DMS79 (cell line): ENCODE data around the gene UCKL1.
A peak's percentile ranks its signal among the peaks of the same experiment; 100 is the strongest.
"Not testable (repeated sequence)": the region's sequence is repeated elsewhere in the genome, so short reads cannot be mapped to it uniquely, and the experiment has no call there.

ENCODE experiments used
- DNase-seq: peaks from one replicate; lab custom pipeline; 2025; lab: John Stamatoyannopoulos, UW

Gene UCKL1

DNA sequence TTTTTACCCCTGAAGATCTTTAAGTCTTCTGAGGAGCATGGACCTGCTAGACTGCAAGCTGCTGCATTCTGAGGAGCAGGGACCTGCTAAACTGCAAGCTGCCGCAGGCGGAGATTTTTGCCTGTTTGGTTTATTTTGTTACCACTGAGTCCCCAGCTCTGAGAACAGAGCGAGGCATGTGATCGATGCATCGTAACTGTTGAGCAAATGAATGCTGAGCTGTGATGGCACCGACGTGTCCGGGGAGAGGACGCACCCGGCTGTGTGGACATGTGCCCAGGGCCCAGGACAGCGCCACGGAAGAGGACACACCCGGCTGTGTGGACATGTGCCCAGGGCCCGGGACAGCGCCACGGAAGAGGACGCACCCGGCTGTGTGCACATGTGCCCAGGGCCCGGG is 37.1 kb downstream of the UCKL1 start:
- no peak for DNase-seq

DNA sequence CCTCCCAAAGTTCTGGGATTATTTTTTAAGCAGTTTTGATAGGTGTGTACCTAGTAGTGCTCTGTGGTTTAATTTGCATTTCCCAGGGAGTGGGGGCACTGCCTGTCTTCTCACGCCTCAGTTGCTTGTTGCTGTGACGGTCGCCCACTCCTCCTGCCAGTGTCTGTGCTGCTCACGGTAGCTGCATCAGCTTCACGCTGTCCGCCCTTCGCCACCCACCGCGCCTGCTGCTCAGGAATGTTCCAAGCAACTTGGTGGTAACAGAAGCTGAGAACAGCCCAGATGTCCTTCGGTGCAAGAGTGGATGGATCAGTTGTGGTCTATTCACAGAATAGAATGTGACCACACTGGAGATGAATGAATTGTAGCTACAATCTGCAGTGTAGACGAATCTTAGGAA is 38.4 kb downstream of the UCKL1 start:
- no peak for DNase-seq

DNA sequence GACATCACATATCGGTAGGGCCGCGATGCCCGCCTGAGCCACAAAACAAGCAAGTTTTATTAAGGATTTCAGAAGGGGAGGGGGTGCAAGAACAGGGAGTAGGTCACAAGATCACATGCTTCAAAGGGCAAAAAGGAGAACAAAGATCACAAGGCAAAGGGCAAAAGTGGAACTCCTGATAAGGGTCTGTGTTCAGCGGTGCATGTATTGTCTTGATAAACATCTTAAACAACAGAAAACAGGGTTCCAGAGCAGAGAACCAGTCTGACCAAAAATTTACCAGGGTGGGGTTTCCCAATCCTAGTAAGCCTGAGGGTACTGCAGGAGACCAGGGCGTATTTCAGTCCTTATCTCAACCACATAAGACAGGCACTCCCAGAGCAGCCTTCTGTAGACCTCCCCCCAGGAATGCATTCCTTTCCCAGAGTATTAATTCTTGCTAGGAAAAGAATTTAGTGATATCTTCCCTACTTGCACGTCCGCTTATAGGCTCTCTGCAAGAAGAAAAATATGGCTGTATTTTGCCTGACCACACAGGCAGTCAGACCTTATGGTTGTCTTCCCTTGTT is 39.8 kb downstream of the UCKL1 start:
- not testable (repeated sequence) for DNase-seq

DNA sequence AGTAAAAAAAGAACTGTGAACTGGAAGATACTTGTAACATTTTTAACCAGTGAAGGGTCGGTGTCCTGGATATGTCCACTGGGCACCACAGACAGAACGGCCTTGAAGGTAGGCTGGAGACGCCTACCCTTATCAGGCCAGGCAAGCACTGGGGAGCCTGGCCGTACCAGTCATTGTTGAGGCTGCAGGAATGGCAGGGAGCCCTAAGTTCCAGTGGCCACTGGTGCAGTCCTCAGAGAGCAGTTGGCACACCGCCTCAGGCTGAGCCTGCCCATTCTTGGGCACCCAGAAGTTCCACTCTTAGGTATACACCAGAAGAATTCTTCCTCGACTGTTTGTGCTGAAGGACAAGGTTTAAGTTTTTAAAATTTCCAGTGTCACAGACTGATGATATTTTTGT is 40.7 kb downstream of the UCKL1 start:
- DNase-seq: no peak

DNA sequence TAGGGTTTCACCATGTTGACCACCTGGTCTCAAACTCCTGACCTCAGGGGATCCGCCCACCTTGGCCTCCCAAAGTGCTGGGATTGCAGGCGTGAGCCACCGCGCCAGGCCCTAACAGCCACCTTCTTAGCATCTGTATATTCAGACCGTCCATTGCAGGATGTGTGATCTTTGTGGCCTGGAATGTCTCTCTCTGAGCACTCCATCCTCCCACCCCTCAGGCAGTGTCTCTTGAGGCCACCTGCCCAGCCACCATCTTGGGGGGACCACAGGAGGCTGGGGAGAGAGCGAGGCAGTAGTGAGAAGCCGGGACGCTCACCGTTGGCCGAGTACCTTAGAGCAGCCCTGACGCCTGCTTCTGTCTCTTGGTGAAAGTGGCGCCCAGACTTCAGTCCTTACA is 42.4 kb downstream of the UCKL1 start:
- DNase-seq: no peak

DNA sequence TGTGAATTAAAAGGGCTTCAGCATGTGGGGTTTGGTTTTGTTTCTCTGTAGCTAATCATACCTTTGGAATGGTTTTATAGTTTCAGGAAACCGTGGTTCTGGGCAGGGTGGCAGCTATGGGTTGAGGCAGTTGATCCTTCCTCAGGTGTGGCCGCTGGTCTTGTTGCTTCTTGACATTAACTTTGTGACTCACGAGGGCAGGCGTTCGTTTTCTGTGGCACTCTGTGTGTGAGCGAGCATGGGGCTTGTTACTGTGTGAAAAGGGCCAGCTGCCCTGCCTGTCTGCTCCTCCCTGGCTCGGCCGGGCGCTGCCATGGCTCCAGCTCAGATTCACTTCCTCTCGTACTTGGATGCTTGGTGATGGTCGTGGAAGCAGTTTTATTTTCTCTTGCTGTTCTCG is 45.0 kb downstream of the UCKL1 start:
- no peak for DNase-seq

DNA sequence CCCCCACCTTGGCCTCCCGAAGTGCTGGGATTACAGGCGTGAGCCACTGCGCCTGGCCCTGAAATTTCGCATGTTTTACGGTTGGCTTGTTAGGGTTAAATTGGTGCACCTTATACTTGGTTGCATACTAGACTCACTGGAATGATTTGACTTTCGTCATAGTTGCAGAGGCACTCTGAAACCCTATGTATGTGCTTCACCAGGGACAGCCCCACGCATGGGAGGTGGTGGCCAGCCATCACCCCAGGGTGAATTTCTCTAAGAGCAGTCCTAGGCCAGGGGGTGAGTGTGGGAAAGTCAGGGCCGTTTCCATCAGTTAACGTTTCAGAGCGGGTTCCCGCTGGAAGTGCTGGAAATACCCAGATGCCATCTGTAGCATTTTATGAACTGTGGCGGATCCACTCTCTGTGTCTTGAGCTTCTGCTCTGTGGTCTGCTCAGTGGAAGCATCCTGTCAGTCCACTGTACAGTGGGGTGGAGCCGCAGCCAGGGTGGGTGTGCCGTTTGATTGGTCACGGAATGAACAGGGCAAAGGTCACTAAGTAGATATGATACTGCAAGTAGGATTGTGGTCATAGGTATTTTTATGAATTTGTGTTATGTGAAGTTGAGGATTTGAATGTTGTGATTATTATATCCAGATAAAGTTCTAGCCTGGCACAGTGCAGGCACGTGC is 48.1 kb downstream of the UCKL1 start:
- DNase-seq: no peak

DNA sequence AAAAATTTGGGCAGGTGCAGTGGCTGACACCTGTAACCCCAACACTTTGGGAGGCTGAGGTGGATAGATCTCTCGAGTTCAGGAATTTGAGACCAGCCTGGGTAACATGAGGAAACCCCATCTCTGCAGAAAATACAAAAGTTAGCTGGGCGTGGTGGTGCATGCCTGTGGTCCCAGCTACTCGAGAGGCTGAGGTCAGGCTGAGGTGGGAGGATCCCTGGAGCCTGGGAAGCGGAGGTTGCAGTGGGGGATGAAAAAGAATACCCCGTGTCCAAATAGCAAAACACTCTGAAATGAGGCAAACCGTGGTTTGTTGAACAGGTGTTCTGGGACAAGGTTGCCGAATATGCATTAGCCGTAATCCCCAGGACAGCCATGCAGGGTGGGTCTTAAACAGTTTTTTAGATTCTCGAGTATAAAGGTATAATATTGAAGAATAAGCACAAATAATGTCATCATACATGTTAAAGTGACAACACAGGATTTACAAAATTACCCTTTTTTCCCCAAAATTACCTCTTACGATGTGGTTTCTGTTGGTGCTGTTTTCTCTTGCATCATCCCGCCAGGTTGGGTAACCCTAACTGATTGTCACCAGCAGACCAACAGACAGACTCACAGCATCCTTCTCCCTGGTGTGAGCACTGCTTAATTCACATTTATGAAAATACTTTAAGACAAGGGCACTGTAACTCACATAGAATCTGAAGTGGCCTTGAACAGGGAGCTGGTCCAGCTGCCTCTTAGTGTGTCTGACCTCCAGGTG is 52.2 kb downstream of the UCKL1 start:
- DNase-seq: peak; percentile 57

DNA sequence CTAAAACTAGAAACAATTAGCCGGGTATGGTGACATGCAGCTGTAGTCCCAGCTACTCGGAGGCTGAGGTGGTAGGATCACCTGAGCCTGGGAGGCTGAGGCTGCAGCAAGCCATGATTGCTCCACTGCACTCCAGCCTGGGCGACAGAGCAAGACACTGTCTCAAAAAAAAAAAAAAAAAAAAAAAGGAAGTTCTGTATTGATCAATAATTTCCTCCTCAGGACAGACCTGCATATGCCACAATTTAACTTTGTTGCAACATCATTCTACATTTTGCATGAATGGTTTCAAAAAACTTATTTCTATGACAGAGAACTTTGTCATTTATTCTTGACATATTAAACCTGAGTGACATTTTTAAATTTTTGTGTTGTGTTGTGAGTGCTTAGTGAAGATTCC is 55.8 kb downstream of the UCKL1 start:
- no peak for DNase-seq

DNA sequence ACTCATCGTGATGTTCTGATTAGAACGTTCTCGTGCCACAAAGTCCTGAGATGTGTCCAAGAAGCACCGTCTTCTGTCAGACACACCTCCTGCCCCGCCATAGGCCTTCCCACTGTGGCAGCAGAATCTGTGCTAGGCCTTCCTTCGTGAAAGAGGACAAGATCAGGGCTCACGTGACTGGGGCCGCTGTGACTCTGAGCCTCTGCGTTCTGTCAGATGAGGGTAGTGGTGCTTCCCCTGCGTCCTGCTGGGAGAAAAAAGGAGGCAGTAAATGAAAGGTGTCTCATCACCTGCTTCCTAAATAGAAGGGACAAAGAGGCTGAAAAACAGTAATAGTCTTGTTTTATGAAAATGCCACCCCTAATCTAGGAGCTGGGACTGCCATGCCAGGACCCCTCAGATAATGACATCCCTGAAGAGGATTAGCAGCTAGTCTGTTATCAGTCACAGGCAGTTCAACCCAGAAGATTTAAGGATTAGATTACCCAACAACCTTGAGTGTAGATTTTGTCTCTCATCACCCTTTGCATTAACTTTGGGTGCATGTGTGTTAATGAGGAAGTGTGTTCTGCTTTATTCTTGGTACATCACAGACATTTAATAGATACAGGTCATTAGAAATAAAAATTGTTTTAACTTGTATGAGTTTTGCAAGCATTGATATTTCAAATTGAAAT is 57.2 kb downstream of the UCKL1 start:
- DNase-seq: no peak

DNA sequence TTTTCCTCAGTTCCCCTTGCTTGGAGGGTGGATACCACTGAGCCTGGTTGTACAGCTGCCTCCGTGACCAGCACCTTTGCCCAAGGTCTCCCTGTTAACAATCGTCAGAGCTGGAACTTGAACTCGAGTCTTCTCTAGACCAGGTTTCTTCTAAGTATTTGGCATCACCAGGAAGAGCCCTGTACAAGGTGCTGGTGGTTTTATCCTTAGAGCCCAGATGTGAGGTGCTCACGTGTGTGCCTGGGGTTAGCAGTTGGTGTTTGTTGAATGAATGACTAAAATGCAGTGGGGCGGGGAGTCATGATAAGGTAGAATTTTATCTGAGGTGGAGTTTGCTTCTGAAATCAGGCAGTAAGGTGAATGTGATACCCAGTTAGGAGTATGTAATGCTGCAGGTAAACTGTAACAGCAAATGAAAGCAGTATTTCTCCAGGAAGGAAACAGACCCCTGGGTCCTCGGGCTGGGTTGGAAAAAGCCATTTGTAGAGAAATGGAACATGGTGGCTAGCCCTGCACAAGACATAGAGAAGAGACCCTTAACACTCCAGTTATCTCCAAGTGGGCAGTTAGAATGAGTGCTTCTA is 58.1 kb downstream of the UCKL1 start:
- DNase-seq: no peak

DNA sequence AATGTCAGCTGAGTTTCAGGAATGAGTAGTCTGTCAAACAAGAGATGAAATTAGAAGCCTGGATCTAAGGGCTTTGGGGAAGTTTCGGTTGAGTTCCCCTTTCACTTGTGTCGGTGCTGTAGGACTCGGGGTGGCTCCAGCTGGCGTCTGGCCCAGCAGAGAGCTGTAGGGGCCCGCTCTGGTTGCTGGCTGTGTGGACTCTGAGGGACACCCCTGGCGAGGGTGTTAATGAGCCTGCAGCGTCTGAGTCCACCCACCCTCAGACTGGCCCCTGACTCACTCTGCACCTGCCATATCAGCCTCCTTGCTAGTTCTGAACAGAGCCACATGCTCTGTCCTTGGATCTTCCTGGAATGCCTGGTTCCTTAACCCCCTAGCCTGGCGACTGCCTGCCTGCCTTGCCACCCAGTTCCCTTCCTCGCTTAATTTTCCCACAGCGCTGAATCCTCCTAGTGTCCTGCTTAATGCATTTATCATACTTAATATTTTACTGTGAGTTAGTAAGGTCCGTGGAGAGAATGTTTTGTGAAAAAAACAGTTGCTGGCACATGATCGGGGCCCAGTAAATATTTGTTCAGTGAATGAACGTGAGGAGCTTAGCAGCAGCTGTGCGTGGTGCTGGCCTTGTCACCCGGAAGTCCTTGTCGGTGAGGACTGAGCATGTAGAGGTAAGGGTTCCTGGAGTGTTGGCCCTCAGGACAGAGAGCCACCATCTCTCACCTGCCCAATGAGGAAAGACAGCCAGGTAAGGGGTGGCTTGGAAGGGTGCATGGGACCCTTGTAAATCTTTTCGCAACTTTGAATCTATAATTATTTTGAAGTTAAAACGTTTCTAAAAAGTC is 59.7 kb downstream of the UCKL1 start:
- DNase-seq: peak; percentile 78

DNA sequence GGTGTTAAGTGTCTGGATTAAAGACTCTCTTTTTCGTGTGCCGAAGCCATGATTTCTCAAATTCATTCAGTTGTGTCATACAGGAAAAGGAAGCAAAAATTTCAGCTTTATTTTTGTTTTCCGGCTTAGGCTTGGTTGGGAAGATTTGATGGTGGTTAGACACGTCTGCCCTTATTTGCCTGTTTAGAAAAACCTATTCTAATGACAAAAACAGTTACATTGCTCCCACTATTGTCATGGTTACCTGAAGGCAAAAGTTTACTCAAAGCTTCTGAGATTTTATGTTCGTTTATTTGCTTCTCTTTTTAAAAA is 60.3 kb downstream of the UCKL1 start:
- no peak for DNase-seq

DNA sequence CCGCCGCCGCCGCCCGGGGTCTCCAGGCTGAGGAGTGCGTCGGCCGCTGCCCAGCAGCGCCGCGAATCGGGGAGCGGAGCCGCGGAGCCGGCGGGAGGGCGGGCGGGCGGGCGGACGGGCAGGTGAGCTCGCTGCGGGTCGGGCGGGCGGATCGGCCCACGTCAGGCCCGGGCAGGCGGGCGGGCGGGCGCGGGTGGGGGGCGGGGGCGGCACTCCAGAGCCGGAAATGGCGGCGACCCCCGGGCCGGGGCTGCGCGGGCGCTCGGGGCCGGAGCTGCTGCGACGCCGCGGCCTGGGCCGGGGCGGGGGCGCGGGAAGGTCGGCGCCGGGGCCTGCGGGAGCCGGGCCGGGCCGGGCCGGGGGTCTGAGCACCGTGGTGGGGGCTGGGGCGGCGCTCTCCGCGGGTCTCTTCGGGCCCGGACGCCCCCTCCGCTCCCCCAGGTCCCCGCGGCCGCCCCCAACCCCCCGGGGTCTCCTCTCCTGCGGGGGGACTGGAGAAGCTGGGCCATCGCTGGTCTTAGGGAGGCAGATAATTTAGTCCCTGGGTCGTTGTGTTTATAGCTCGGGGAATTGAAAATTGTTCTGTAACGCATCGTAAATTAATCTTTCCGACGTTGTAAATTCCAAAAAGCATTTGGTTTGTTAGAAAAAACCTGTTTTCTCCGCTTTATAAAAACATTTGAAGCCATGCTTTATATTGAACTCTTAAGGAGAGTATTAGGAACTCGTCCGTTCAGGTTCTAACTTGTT is 60.8 kb downstream of the UCKL1 start:
- DNase-seq: no peak

DNA sequence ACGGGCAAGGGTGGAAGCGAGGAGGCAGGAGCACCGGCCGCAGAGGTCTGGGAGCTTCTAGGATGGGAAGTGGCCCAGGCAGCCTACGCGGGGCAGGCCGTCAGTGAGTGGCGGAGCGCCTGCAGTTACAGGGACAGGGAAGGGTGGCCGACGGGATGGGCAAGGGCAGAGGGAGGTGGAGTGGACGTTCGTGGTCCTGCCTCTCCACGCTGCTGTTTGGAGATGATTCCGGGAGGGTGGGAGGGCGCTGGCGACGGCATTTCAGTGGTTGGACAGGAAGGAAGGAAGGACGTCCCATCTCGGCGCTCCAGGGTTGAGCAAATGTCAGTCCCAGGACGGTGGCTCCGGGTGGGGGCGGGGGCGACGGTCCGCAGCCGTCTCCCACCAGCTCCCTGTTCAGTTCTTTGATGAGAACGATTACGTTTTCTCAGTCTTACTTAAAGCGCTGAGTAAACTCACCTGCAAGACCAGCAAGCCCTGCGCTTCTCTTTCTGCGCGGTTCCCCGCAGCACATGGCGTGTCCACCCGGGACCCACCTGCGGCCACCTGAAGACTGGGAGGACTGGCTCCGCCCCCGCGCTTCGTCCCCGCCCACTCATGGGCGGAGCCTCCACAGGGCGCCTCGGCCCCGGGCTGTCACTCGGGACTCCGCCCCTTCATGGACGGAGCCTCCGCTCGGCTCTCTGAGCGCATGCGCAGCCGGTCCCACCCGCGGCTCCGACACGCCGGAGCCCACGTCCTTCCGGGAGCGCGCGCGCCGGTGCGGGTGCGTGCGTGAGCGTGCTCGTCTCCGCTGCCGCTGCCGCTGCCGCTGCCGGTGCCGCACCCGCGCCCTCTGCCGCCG is 61.6 kb downstream of the UCKL1 start, which contains the start of gene DNAJC5:
Gene DNAJC5 (plus strand): TSS at position 769 of the 844 bp plus-strand sequence. CDS start 33,220 bp downstream, outside the sequence.
- DNase-seq: peak; percentile 88

DNA sequence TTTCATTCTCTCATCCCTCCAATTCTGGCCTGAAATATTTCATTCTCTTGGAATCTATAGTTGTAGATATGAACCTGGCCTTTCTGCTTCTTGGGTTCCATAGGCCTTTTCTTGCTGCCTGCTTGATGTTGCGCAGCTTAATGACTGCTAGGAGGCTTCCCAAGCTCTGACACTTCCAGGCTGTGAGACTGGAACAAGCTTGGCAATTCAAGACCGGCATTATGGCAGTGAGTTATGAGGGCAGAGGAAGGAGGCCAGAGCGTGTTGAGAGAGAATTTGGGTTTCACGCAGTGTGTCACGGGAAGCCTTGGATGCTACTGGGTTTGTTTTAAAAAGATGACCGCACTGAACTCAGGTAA is 62.2 kb downstream of the UCKL1 start:
- no peak for DNase-seq

DNA sequence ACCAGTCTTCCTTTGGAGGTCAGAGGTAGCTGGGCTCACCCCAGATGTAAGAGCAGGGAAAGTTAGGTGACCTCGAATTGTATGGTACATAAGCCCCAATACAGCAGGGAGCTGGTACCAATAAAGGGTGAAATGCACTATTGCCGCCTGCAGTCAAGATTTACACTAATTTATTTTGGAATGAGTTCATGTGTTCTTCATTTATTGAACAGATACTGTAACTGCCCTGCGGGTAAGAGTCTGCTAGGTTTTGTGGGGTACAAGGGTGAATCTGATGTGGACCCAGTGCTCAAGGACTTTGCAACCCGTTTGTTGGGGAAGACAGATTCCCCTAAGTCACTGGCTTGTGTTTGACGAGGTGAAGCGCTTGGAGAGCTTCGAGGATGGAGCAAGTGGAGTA is 63.8 kb downstream of the UCKL1 start:
- no peak for DNase-seq

DNA sequence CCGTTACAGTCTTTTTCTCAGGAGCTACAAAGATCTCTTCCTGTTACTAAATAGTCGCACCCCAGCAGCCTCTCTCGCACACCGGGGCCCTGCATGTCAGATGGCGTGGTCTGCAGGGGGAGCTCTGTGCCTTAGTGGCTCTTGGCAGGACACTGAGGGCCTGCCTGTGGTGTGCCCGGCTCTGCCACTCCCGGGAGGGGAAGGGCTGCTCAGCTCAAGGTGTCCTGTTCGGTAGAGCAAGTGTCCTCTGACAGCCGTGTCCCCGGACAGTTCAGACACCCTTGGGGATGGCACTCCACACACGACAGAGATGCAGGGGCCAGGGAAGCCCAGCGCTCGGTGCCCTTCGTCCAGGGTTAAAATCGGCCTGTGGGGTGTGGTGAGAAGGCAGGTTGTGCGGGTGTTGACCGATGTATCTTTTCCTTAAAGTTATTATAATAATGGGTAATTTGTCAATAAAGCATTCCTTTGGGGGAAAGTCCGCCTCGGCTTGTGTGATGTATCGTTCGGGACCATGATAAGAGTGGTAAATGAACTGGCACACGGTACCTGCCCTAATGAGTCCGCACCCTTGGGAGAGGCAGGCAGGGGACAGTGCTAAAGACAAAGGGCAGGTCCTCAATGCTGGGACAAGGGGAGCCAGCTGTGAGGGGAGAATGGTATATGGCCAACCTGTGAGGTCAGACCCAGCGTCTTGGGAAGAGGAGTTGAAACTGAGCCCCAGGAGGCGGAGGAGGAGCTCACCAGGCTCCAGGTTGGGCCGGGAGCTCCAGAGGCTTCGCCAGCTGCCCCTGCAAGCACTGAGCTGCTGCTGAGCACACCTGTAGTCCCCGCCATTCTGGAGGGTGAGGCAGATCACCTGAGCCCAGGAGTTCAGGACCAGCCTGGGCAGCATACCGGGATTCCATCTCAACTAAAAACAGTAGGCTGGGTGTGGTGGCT is 64.9 kb downstream of the UCKL1 start:
- DNase-seq: peak; percentile 25

DNA sequence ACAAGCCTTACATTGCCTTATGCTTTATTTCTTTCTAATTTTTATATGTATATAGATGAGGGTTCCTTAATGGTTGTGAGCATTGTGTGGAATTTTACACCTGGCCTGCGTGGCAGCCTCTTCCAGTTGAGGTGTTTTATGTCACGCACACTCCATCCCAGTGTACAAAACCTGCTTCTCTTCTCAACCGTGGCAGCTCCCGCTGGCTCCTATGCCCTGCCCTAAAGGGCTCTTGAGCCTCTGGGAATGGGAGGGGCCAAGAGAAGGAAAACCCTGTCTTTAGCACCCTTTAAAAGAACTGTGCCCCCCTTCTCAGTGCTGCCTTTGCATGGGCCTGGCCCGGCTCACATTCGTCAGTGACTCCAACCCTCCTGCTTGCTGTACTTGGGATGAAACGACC is 65.6 kb downstream of the UCKL1 start:
- peak; percentile 36 for DNase-seq
